Urinary bladder (tissue), 4 donors: ENCODE results near the gene IL20. TPM values are rescaled to one million over a fixed set of nuclear protein-coding genes. Genes with fewer than 3 reads are reported as not detected.
A peak's percentile ranks its signal among the peaks of the same experiment; 100 is the strongest.

Experiments used
- DNase-seq: peaks from one replicate; pipeline ENCODE4 v3.0.0-alpha.2; 2015; ENCODE audit errors: extremely low spot score
- H3K27ac ChIP-seq: one replicate; pipeline ENCODE4 v1.5.1; 2013; ENCODE audit warnings: low read depth, mild to moderate bottlenecking, moderate library complexity
- H3K36me3 ChIP-seq: one replicate; pipeline ENCODE4 v1.6.1; 2013; ENCODE audit warnings: mild to moderate bottlenecking, moderate library complexity; ENCODE audit not compliant: insufficient read depth
- H3K4me1 ChIP-seq: one replicate; pipeline ENCODE4 v1.6.1; 2013; ENCODE audit warnings: mild to moderate bottlenecking, moderate library complexity; ENCODE audit not compliant: insufficient read depth
- H3K4me3 ChIP-seq: one replicate; pipeline ENCODE4 v1.5.1; 2013; ENCODE audit warnings: low read depth, low read length
- WGBS: extraction: QIAGEN DNeasy Blood & Tissue Kit; methylation state at CpG from one replicate; pipeline ENCODE4 v1.1.7; 2013; 5-methylcytosine and 5-hydroxymethylcytosine counted together
- polyA plus RNA-seq: library from polyadenylated mRNA; stranded (reverse); fragments of 200-250 nt; gene quantifications from one replicate; pipeline ENCODE4 v1.2.3, GENCODE V29; 2013
- total RNA-seq: library from RNA; depleted of rRNA; stranded (reverse); fragments of >200 nt; gene quantifications from one replicate; pipeline ENCODE4 v1.2.3, GENCODE V29; 2014
- donor health status: healthy with polysubstance abuse.
- donor health status: healthy.

IL20 gene
- not detected for total RNA-seq
- polyA plus RNA-seq: not detected

GRCh38 chr1:206864939-206865671 is at the start of gene IL20:
TSS of gene IL20 (plus strand) at chr1:206865623. CDS start at chr1:206865853, 230 bp downstream.
- H3K36me3 ChIP-seq: no peaks in the 10 kb centered on the region
- H3K27ac ChIP-seq: no peak within 1 kb of the TSS
- 57% methylated on average over 19 of the region's 19 CpGs for WGBS
- DNase-seq: no peak
- no peaks in the 10 kb centered on the region for H3K4me1 ChIP-seq
- H3K4me3 ChIP-seq: no peak within 1 kb of the TSS

- H3K36me3 ChIP-seq: no peaks in the 10 kb centered on the region
These were observed 48.8 kb upstream of the IL20 start for GRCh38 chr1:206816390-206817287.

GRCh38 chr1:206821493-206821892 is 43.9 kb upstream of the IL20 start:
- Histone ChIP-seq H3K27ac (no peak overlapping the region), H3K4me3 (no peak overlapping the region), H3K36me3 (no peaks in the 10 kb centered on the region), H3K4me1 (peaks cover 1% of the 10 kb centered on the region)
- 77% methylated on average over 4 of the region's 4 CpGs for WGBS
- DNase-seq: no peak

More at GRCh38 chr1:206816390-206817287, 48.8 kb upstream of the IL20 start:
- 62% methylated on average over 4 of the region's 4 CpGs for WGBS
- Histone ChIP-seq H3K4me3 (no peak overlapping the region), H3K4me1 (no peaks in the 10 kb centered on the region), H3K27ac (no peak overlapping the region)
- no peak for DNase-seq

GRCh38 chr1:206823727-206824126 is 41.7 kb upstream of the IL20 start:
- H3K4me3 ChIP-seq: no peak overlapping the region
- DNase-seq: peak; percentile 37
- no peaks in the 10 kb centered on the region for H3K36me3 ChIP-seq
- H3K27ac ChIP-seq: no peak overlapping the region
- H3K4me1 ChIP-seq: peaks cover 1% of the 10 kb centered on the region
- WGBS: 44% methylated on average over 5 of the region's 5 CpGs

- H3K27ac ChIP-seq: no peak overlapping the region
- WGBS: 61% methylated on average over 3 of the region's 3 CpGs
These were observed 41.1 kb upstream of the IL20 start for GRCh38 chr1:206824331-206824730.

GRCh38 chr1:206826394-206826793 is 39.0 kb upstream of the IL20 start:
- 50% methylated on average over 4 of the region's 4 CpGs for WGBS
- peaks cover 1% of the 10 kb centered on the region for H3K4me1 ChIP-seq
- no peak for DNase-seq
- no peak overlapping the region for H3K27ac ChIP-seq
- no peak overlapping the region for H3K4me3 ChIP-seq
- H3K36me3 ChIP-seq: no peaks in the 10 kb centered on the region

More at GRCh38 chr1:206824331-206824730, 41.1 kb upstream of the IL20 start:
- no peaks in the 10 kb centered on the region for H3K36me3 ChIP-seq
- H3K4me3 ChIP-seq: no peak overlapping the region
- peaks cover 1% of the 10 kb centered on the region for H3K4me1 ChIP-seq
- DNase-seq: no peak

GRCh38 chr1:206828061-206828460 is 37.4 kb upstream of the IL20 start:
- Histone ChIP-seq H3K27ac (no peak overlapping the region), H3K36me3 (no peaks in the 10 kb centered on the region), H3K4me3 (no peak overlapping the region), H3K4me1 (peaks cover 1% of the 10 kb centered on the region)
- WGBS: 62% methylated on average over 1 of the region's 1 CpG
- no peak for DNase-seq

- Histone ChIP-seq H3K4me3 (no peak overlapping the region), H3K4me1 (peaks cover 1% of the 10 kb centered on the region), H3K36me3 (no peaks in the 10 kb centered on the region), H3K27ac (no peak overlapping the region)
- WGBS: 79% methylated on average over 4 of the region's 4 CpGs
- no peak for DNase-seq
These were observed 36.7 kb upstream of the IL20 start for GRCh38 chr1:206828765-206829164.

GRCh38 chr1:206829282-206829681 is 36.1 kb upstream of the IL20 start:
- Histone ChIP-seq H3K27ac (no peak overlapping the region), H3K4me1 (peaks cover 1% of the 10 kb centered on the region), H3K36me3 (no peaks in the 10 kb centered on the region), H3K4me3 (no peak overlapping the region)
- DNase-seq: no peak
- 78% methylated on average over 6 of the region's 6 CpGs for WGBS

GRCh38 chr1:206829875-206830274 is 35.5 kb upstream of the IL20 start:
- H3K36me3 ChIP-seq: no peaks in the 10 kb centered on the region
- no peak overlapping the region for H3K27ac ChIP-seq
- no peak overlapping the region for H3K4me3 ChIP-seq
- no peaks in the 10 kb centered on the region for H3K4me1 ChIP-seq
- DNase-seq: no peak
- WGBS: 83% methylated on average over 2 of the region's 2 CpGs

GRCh38 chr1:206831650-206832049 is 33.8 kb upstream of the IL20 start:
- 76% methylated on average over 4 of the region's 4 CpGs for WGBS
- Histone ChIP-seq H3K4me1 (no peaks in the 10 kb centered on the region), H3K4me3 (no peak overlapping the region), H3K36me3 (no peaks in the 10 kb centered on the region), H3K27ac (no peak overlapping the region)
- no peak for DNase-seq

- no peak for DNase-seq
- Histone ChIP-seq H3K4me1 (no peaks in the 10 kb centered on the region), H3K4me3 (no peak overlapping the region), H3K36me3 (no peaks in the 10 kb centered on the region), H3K27ac (no peak overlapping the region)
- WGBS: 53% methylated on average over 2 of the region's 2 CpGs
These were observed 33.0 kb upstream of the IL20 start for GRCh38 chr1:206832352-206832880.

GRCh38 chr1:206833106-206833680 is 32.2 kb upstream of the IL20 start:
- no peak overlapping the region for H3K27ac ChIP-seq
- H3K36me3 ChIP-seq: no peaks in the 10 kb centered on the region
- 55% methylated on average over 2 of the region's 2 CpGs for WGBS
- DNase-seq: no peak
- H3K4me3 ChIP-seq: no peak overlapping the region
- no peaks in the 10 kb centered on the region for H3K4me1 ChIP-seq
